ENCODE measurements around the gene HMCN2.
"Not testable (repeated sequence)": the region's sequence is repeated elsewhere in the genome, so short reads cannot be mapped to it uniquely, and the experiment has no call there.

The HMCN2 gene

DNA sequence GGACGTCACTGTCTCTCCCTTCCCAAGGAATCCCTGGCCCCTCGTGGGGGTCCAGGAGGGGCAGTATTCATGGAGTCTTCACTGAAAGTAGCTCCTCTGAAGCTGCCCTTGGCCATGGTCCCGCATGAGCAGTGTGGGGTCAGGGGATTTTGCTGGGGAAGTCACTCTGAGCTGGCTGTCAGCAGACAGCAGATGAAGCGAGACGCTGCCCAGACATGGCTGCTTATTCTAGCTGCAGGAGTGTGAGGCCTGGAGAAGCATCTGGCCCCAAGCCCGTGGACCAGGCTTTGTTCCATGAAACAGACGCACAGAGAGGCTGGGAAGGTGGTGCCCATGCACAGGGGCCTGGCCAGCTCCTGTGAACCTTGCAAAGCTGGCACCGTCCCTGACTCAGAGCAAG, 157.7 kb downstream of the HMCN2 start:
- no peak for DNase-seq

DNA sequence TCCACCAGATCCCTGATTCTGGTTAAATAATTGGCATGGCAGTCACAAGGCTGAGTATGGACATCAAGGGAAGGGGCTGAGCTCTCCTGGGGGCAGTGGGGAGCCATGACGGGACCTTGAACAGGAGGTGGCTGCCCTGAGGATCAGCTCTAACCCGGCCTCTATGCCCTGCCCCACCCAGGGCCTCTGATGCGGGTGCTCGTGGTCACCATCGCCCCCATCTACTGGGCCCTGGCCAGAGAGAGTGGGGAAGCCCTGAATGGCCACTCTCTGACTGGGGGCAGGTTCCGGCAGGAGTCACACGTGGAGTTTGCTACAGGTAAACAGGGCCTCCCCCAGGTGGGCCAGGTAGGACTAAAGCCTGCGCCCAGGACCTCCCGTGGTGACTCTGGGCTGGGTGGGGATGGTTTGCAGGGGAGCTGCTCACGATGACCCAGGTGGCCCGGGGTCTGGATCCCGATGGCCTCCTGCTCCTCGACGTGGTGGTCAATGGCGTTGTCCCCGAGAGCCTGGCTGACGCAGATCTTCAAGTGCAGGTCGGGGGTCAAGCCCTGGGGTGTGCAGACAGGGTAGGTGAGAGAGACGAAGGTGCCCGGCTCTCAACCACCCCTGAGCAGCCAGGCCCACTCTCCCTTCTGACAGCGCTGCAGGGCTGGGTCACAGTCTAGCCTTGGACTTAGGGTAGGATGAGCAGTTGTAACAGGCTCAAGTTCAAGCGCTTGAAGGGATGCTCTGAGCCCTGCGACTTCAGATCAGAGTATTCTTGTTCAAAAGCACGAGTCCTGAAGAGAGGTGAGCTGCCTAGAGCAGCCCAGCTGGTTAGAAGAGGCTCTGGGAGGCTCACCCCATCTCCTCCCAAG, 159.3 kb downstream of the HMCN2 start:
- no peak for DNase-seq

DNA sequence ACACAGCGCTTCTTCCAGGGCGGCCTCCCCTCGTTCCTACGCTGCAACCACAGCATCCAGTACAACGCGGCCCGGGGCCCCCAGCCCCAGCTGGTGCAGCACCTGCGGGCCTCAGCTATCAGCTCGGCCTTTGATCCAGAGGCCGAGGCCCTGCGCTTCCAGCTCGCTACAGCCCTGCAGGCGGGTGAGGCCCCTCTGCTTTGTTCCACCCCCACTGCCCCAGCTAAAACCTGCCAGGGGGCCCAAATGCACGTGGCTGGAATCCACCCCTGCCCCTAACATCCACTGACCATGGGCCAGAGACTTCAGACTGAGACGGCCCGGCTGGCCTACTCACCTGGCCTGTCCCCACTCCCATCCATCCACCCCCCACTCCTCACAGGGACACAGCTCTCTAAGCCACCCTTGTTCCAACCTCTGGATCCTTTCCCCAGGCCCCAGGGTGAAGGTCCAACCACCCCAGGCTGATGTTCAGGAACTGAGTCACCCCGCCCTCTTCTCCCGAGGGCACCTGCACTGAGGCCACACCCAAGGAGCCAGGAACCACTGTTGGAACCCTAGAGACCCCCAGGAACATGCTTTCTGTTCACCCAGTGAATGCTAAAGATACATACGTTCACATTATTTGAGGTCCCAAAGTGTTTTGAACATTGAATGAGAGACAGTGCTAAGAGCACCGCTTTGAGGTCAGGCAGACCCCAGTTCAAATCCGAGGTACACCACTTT, 160.3 kb downstream of the HMCN2 start:
- no peak for DNase-seq

DNA sequence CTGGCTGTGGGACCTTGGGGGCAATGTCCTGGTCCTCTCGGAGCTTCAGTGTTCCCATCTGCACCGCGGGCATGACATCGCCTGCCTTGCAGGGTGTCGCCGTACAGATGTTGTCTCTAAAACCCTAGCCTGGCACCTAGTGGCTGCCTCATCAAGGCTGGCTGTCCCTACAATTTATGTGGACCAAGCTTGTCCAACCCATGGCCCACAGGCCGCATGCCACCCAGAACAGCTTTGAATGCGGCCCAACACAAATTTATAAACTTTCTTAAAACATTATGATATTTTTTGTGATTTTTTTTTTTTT, 160.9 kb downstream of the HMCN2 start:
- no peak for DNase-seq

DNA sequence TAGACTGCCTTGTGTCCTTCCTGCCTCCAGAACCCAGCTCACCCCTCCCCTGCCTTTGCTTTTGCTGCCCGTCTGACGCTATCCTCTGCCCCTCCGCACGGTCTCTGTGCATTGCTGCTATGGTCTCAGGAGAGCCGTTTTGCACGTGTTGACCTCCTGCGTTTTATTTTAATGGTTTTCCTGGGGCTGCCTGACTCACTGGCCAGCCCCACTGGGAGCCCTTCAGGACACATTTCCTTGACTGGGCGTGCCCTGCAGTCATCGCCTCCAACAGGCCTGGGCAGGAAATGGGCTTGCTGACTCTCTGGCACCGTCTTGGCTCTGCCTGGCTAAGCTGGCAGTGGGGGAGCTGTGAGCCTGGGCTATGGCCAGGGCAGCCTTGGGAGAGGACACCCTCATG, 161.3 kb downstream of the HMCN2 start:
- no peak for DNase-seq

DNA sequence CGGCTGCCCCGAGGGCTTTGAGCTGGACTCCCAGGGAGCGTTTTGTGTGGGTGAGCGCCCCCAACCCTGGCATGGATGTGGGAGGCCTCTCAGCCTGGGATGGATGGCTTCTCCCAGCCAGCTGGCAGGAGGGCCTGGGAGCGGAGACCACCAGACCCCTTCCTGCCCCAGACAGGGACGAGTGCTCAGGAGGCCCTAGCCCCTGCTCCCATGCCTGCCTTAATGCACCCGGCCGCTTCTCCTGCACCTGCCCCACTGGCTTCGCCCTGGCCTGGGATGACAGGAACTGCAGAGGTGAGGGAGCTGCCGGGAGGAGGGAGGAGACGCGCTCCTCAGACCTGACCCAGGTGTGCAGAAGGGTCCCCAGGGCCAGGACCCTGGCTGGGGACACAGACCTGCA, 161.8 kb downstream of the HMCN2 start:
- DNase-seq: no peak

DNA sequence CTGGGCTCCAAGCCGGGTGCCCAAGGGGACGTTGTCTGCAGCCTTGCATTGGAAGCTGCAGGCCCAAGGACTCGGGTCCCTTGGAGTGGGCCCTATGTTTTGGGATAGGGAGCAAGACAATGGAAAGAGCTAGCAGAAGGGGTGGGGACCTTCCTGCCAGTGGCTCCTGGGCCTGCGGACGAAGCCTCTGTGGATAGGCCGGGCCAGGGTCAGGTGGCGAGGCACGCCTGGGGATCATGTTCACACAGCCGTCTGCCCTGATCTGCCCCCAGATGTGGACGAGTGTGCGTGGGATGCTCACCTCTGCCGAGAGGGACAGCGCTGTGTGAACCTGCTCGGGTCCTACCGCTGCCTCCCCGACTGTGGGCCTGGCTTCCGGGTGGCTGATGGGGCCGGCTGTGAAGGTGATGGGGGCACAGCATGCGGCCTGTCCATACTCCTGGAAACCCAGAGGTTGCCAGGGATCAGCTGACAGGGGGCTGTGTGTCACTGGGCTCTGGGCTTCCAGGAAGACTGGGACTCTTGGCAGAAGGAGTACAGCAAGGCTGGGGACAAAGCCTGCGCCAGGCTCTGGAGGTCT, 162.6 kb downstream of the HMCN2 start:
- no peak for DNase-seq

DNA sequence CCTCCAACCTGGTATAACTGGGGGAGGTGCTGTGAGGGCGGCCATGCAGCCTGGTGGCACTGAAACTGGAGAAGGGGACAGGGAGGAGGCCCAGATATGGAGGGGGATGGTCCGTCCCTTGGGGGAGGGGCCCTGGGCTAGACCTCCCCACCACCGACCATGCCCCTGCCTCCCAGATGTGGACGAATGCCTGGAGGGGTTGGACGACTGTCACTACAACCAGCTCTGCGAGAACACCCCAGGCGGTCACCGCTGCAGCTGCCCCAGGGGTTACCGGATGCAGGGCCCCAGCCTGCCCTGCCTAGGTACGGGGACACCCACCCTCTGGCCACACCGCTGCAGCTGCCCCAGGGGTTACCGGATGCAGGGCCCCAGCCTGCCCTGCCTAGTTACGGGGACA, 163.8 kb downstream of the HMCN2 start:
- no peak for DNase-seq

DNA sequence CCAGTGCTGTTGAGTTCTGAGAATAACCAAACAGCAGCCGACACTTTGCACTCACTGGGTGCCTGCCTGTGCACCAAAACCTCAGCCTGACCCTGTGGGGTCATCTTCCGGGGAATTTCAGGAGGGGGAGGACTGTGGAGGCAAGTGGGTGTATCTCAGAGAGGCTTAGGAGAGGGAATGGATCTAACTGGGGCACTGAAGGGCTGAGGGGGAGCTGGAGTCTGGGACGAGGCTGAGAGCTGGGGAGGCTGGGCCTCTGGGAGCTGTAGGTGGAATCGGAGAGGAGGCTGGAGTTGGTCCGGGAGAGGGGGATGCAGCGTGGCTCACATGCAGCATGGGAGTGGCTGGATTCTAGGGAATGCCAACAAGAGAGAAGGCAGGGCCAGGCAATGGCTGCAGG, 164.3 kb downstream of the HMCN2 start:
- DNase-seq: no peak

DNA sequence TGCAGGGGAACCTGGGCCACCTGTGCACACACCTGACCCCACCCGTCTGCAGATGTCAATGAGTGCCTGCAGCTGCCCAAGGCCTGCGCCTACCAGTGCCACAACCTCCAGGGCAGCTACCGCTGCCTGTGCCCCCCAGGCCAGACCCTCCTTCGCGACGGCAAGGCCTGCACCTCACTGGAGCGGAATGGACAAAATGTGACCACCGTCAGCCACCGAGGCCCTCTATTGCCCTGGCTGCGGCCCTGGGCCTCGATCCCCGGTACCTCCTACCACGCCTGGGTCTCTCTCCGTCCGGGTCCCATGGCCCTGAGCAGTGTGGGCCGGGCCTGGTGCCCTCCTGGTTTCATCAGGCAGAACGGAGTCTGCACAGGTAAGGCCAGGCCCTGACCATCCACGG, 164.7 kb downstream of the HMCN2 start:
- DNase-seq: no peak

DNA sequence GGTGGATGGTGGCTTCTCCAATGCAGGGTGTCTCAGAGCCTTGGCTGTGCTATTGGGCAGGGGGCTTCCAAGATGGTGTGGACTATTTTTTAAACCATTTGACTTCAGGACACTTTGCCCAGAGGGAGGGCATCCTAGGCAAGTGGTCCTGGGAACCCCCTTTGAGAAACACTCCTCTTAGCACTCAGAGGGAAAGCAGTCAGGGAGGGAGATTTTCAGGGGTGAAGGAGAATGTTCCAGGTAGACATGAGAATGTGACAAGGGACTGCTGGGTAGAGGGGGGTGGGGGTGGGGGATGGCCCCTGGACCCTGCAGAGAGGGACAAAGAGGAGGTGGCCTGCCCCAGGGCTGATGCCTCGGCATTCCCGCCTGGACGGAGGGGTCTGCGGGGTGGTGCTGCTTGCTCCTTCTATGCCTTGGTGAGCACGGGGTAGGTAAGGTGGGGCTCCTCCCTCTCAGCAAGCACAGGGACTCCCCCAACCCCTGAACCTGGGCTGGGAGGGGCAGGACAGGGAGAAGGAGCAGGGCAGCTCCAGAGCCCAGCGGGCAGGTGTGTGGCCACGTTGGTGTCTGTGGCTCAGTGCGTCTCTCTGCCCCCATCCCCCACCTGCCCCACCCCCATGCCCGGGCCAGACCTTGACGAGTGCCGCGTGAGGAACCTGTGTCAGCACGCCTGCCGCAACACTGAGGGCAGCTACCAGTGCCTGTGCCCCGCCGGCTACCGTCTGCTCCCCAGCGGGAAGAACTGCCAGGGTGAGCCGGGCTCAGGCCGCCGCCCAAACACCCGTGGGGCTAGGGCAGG, 165.4 kb downstream of the HMCN2 start:
- no peak for DNase-seq

DNA sequence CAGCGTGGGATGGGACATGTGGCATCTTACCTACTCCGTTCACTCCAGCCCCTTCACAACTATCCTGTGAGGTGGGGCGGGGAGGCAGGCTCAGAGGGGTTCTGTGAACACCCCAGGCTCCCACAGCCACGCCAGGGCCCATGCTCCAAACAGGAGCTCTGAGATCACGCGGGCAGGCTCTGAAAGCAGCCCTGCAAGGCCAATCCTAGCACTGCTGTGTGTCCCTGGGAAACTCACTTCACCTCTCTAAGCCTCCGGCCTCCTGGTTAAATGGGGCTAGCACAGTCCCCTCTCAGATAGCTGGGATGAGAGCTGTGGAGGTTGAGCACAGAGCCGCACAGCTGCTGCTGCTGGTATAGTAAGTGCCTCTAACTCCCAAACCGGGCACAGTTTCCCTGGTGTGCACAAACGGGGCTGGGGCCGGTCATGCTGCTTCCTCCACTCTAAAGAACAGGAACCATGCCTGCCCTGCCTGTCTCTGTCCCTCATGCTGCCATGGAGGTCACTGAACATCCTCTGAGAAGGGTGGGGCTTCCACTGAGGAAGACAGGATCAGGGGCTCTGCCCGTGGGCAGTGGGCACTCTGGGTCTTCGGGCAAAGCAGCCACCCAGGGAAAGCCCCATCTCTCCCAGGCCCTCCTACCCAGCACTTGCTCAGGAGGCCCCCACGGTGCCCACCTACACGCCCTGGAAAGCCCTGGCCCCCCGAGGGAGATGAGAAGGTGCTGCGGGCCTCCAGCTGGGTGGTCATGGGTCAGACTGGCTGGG, 166.2 kb downstream of the HMCN2 start:
- DNase-seq: no peak

DNA sequence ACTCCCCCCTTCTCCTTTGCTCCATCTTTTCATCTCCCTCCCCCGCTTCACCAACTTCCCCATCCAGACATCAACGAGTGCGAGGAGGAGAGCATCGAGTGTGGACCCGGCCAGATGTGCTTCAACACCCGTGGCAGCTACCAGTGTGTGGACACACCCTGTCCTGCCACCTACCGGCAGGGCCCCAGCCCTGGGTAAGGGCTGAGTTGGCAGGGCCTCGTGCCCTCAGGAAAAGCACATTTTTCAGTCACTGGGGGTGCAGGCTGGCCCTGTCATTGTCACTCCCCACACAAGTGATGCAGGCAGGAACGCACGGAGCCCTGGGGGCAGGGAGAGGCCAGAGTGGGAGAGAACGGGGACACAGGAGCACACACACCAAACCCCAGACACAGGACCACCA, 166.8 kb downstream of the HMCN2 start:
- DNase-seq: no peak

DNA sequence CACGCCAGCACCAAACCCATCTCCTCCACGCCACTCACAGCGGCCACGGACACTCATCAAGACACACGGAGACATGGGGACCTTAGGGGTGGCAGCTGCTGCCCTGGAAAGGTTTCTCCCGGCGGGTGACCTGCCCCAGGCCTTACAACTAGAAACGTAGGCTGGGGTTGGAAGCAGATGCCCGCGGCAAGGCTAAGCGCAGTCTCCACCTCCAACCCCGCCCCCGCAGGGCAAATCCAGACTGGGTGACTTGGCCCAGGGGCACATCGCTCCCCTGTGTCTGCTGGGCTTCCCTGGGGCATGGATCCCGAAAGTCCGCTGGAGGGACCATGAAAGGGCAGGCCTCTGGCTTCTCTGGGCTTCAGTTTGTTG, 167.2 kb downstream of the HMCN2 start:
- no peak for DNase-seq

DNA sequence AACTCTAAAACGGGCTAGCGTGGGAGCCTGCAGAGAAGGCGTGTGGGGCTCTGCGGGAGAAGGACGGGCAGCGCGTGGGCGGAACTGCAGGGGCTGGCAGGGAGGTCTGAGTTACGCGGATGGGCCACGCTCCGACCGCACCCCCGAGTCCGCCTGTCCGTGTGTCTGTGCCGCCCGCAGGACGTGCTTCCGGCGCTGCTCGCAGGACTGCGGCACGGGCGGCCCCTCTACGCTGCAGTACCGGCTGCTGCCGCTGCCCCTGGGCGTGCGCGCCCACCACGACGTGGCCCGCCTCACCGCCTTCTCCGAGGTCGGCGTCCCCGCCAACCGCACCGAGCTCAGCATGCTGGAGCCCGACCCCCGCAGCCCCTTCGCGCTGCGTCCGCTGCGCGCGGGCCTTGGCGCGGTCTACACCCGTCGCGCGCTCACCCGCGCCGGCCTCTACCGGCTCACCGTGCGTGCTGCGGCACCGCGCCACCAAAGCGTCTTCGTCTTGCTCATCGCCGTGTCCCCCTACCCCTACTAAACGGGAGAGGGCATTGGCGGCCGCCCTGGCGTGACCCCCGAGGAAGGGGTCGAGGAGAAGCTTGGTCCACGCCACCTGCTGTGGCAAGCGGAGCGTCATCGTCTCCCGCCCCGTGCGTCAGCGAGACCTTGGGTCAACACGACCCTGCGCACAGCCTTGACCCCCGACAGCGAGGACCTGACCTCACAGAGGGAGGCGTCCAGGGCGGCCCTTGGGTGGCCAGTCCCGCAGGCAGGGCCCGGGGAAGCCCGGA, 167.8 kb downstream of the HMCN2 start:
- peak in 2 of 3 donors; percentile 17 to 64 for DNase-seq

DNA sequence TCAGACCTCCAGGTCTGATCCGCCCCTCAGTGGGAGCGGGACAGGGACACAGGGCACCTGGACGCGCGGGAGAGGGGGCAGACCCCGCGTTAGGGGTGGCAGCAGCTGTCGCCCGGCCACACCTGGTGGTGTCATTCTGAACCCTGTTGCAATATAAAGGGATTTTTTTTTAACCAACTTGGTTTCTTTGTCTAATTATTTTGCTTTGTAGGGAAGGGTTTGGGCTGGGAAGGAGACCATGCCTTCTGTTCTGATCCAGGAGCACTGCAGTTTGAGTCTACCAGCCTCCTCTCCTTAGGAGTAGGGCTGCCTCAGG, 168.3 kb downstream of the HMCN2 start:
- DNase-seq: no peak

DNA sequence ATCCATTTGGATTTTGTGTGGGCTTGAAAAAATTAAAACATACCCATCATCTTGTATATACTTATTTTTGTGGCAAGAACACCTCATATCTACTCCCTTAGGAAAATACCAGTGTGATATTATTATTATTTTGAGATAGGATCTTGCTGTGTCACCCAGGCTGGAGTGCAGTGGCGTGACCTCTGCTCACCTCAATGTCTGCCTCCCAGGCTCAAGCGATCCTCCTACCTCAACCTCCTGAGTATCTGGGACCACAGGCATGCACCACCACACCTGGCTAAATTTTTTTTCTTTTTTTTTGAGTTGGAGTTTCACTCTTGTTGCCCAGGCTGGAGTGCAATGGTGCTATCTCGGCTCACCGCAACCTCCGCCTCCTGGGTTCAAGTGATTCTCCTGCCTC, 169.1 kb downstream of the HMCN2 start:
- not testable (repeated sequence) for DNase-seq

DNA sequence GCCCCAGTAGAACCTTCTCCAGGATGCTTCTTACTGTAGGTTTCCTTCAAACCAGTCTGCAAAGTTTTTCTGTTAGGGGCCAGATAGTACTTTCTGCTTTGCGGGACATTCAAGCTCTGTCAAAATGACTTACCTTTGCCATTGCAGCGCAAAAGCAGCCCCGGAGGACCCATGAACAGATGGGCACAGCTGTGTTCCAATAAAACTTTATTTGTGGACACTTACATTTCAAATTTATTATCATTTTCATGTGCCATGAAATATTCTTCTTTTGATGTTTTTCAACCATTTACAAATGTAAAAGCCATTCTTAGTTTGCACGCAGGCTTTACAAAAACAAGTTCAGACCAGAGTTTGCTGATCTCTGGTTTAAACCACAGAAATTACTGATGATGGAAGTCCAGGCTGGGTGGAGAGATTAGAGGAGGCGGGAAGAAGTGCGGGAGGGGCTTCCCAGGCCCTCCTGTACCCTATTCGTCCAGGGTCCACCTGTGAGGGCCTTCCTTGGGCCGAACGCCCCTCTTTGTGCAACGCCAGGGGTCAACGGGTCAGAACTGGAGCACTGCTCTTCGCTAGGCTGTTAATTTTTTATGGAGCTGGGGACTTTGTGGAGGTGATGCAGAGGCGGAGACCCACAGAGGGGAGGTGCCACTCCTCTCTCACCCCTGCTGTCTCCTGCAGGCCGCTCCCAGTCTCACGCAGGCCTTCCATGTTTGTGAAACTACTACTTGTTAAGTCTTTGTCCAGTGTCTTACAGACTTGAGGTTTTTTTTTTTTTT, 171.6 kb downstream of the HMCN2 start:
- no peak for DNase-seq

DNA sequence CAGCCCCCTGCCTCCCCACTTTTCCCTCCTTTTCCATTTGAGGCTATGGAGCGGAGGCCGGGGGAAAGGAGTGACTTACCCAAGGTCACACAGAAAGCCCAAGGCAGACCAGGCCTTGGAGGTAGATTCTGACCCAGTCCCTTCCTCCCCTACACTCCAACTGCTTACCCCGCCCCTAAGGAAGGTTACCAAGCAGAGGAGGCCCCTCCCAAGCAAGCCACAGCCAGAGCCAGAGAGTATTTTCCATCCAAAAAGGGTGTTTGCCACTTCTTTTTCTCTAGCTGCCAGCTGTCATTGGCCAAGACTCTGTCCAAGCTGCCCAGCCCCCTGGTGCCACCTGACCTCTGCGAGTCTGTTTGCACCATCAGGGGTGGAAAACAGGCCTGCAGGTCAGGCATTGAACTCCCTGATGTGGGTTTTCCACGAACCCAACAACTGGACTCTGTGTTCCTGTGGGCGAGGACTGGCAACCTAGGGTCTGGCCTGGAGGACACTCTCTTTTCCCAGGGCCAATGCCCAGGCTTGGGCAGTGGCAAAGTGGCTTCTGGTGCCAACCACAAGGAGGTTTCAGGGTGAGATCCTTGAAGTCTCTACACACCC, 172.9 kb downstream of the HMCN2 start:
- no peak for DNase-seq

DNA sequence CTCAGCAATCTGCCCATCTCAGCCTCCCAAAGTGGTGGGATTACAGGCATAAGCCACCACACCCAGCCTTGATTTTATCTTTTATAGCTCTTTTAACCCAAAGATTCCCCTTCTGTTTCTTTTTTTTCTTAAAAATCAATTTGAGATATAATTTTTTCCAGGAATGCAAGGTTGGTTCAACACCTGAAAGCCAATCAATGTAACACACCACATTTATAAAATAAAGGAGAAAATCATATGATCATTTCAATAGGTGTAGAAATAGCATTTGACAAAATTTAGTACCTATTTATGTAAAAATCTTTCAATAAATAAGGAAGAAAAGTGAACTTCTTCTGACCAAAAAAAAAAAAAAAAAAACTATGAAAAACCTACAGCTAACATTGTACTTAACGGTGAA, 175.5 kb downstream of the HMCN2 start:
- DNase-seq: no peak
